ENCODE results near the gene NDUFB6.
"Not testable (repeated sequence)": the region's sequence is repeated elsewhere in the genome, so short reads cannot be mapped to it uniquely, and the experiment has no call there.

GRCh38 chr9:32548213-32548612 lies 24.7 kb downstream of the NDUFB6 start:
- not testable (repeated sequence) for TF ChIP-seq CTCF (conservative IDR thresholded peaks at IDR 0.05; ENCODE audit: low read depth, low read length); POLR2A (IDR thresholded peaks at IDR 0.05; ENCODE audit: low read depth, low read length); RFX5 (IDR thresholded peaks at IDR 0.05; ENCODE audit: low read depth, low read length); RCOR1 (IDR thresholded peaks at IDR 0.05; ENCODE audit: insufficient replicate concordance, low read length); BHLHE40 (IDR thresholded peaks at IDR 0.05; ENCODE audit: low read depth, low read length); FOS (IDR thresholded peaks at IDR 0.05; ENCODE audit: low read depth, low read length); CHD1 (IDR thresholded peaks at IDR 0.05; ENCODE audit: low read depth, low read length); MXI1 (IDR thresholded peaks at IDR 0.05; ENCODE audit: borderline replicate concordance, low read depth, low read length); CEBPB (IDR thresholded peaks at IDR 0.05; ENCODE audit: low read depth, low read length); USF2 (IDR thresholded peaks at IDR 0.05; ENCODE audit: low read depth, low read length); MAZ (IDR thresholded peaks at IDR 0.05; ENCODE audit: borderline replicate concordance, low read depth, low read length); RAD21 (IDR thresholded peaks at IDR 0.05; ENCODE audit: low read length); ELK1 (IDR thresholded peaks at IDR 0.05; ENCODE audit: borderline replicate concordance, low read depth, low read length)

Measured in IMR-90 (cell line).